GM12873 (cell line): ENCODE measurements around the gene IQGAP3.

ENCODE experiments used
- CTCF ChIP-seq: IDR thresholded peaks from 2 replicates; pipeline ENCODE4 v1.5.1; 2012; ENCODE audit warnings: low read depth, mild to moderate bottlenecking, moderate library complexity, low read length, control low read depth; ENCODE audit not compliant: insufficient read depth; ENCODE audit errors: missing control alignments

IQGAP3 gene

GRCh38 chr1:156583821-156584622, 11.7 kb upstream of the IQGAP3 start:
- TF ChIP-seq CTCF: peak; percentile 92

- no peak for TF ChIP-seq CTCF
Measured at GRCh38 chr1:156582388-156583017, 10.1 kb upstream of the IQGAP3 start.

GRCh38 chr1:156581661-156582387, 9.5 kb upstream of the IQGAP3 start:
- no peak for TF ChIP-seq CTCF

- TF ChIP-seq CTCF: no peak
Measured at GRCh38 chr1:156579472-156579871, 7.1 kb upstream of the IQGAP3 start, which contains the start of gene TTC24. TSS of gene TTC24 (plus strand) at chr1:156579723. CDS start at chr1:156581365, 1,642 bp downstream.

- no peak for TF ChIP-seq CTCF
Measured at GRCh38 chr1:156578055-156578454, 5.7 kb upstream of the IQGAP3 start.

GRCh38 chr1:156577550-156577949, 5.2 kb upstream of the IQGAP3 start:
- no peak for TF ChIP-seq CTCF

GRCh38 chr1:156574039-156574633, 1.8 kb upstream of the IQGAP3 start:
- TF ChIP-seq CTCF: no peak
